PFSK-1 (cell line): ENCODE measurements around the gene GNAS-AS1.

Experiments
- REST ChIP-seq, 2 experiments: IDR thresholded peaks; 2 replicates each; pipeline versions ENCODE4 v1.6.1 to v1.8.0; 2011 to 2012; ENCODE audit warnings: low read depth in 2 of 2, low read length in 2 of 2, control low read depth in 1 of 2, inconsistent platforms in 1 of 2, mild to moderate bottlenecking in 1 of 2, moderate library complexity in 1 of 2; ENCODE audit not compliant: insufficient read depth in 1 of 2
- SIN3A ChIP-seq: IDR thresholded peaks from 2 replicates; pipeline ENCODE4 v1.6.1; 2012; ENCODE audit warnings: mild to moderate bottlenecking, low read length, moderate library complexity, borderline replicate concordance; ENCODE audit not compliant: insufficient read depth

DNA sequence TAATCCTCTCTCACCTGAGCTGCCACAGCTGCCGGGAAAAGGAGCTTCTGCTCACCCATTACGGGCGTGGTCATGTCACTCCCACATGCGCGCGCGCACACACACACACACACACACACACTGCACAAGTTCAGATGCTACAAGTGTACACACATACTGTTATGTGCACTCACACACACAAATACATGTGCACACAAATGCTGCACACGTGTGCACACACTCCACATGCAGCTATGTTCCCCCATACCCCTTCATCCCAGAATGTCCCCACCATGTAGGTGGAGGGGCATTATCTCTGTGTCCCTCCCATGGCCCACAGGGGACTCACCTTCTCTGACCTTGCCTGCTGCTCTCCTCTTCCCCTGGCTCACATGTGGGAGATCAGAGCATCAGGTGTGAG is 37.3 kb downstream of the GNAS-AS1 start:
- TF ChIP-seq REST (IDR thresholded peaks at IDR 0.05; ENCODE audit: insufficient read depth in 1 of 2, low read depth in 2 of 2, low read length in 2 of 2) (no peak), SIN3A (no peak)
